ENCODE results near the gene CASP1. TPM values are rescaled to one million over a fixed set of nuclear protein-coding genes. Genes with fewer than 3 reads are reported as not detected.

The CASP1 gene
- total RNA-seq, 1 donor from 2014 or later: 58.8 TPM

- no peak for ATAC-seq
These were observed 55.1 kb downstream of the CASP1 start for GRCh38 chr11:104979839-104980238.

Other genes starting within 250 kb of the CASP1 start
- not detected for gene CASP12, start 136.7 kb downstream of the CASP1 start, total RNA-seq
- 77.3 TPM for gene CASP4, start 66.6 kb downstream of the CASP1 start, total RNA-seq
- not detected for gene CASP5, start 12.0 kb downstream of the CASP1 start, total RNA-seq
- 14.0 TPM for gene CARD16, start 10.2 kb upstream of the CASP1 start, total RNA-seq
- gene CARD18, start 104.6 kb upstream of the CASP1 start, total RNA-seq: 4.4 TPM